HEK293 (cell line): Measurements from ENCODE around the gene PSPH.
"Not testable (repeated sequence)": the region's sequence is repeated elsewhere in the genome, so short reads cannot be mapped to it uniquely, and the experiment has no call there.

ENCODE experiments used
- CTCF ChIA-PET: fragments of 350-600 bp; formaldehyde crosslinking; extraction: SDS; loops from one replicate; lab custom pipeline; 2021; ENCODE audit warnings: antibody characterized with exemption; lab: Yijun Ruan, JAX
- POLR2A ChIA-PET: fragments of 300-600 bp; formaldehyde crosslinking; extraction: SDS; loops from one replicate; lab custom pipeline; 2020; ENCODE audit warnings: antibody characterized with exemption, inconsistent platforms; lab: Yijun Ruan, JAX
- H3K27ac ChIP-seq: fragments of 200-500 bp; sonication (Bioruptor generic); 2 replicates; pipeline ENCODE4 v1.5.1; 2014; ENCODE audit warnings: low read depth, low read length, control low read depth, inconsistent platforms; ENCODE audit errors: extremely low read depth
- H3K36me3 ChIP-seq, 2 experiments: fragments of 200-500 bp in 1 of 2; sonication (Bioruptor generic) in 1 of 2; 1 replicate in 1 of 2; 2 replicates in 1 of 2; pipeline ENCODE4 v1.5.1; 2014 to 2017; ENCODE audit warnings: inconsistent platforms in 2 of 2, low read length in 2 of 2; ENCODE audit not compliant: control insufficient read depth in 2 of 2, insufficient read depth in 1 of 2
- H3K4me1 ChIP-seq: fragments of 200-500 bp; sonication (Bioruptor generic); 2 replicates; pipeline ENCODE4 v1.5.1; 2014; ENCODE audit warnings: mild to moderate bottlenecking, low read length, inconsistent platforms; ENCODE audit not compliant: control insufficient read depth, insufficient read depth
- H3K4me3 ChIP-seq: 2 replicates; pipeline ENCODE4 v1.5.1; 2011; ENCODE audit warnings: low read depth, mild to moderate bottlenecking, control low read depth, low read length, moderate library complexity
- H3K9me3 ChIP-seq: fragments of 200-500 bp; sonication (Bioruptor generic); 2 replicates; pipeline ENCODE4 v1.5.1; 2014; ENCODE audit warnings: low read depth, low read length, inconsistent platforms; ENCODE audit not compliant: control insufficient read depth, insufficient read depth
- BCL11A ChIP-seq: fragments of 450-650 bp; formaldehyde crosslinking; IDR thresholded peaks from 2 replicates; pipeline ENCODE4 v1.5.1; 2016; ENCODE audit warnings: low read depth, missing biosample characterization, missing genetic modification characterization
- IKZF3 ChIP-seq: fragments of 450-650 bp; IDR thresholded peaks from 2 replicates; pipeline ENCODE4 v1.5.0; 2018; ENCODE audit warnings: missing biosample characterization, mild to moderate bottlenecking, missing genetic modification characterization, moderate library complexity
- TCF7L2 ChIP-seq: IDR thresholded peaks from 2 replicates; pipeline ENCODE4 v1.6.1; 2011; ENCODE audit warnings: low read depth, mild to moderate bottlenecking, inconsistent platforms, low read length, moderate library complexity, borderline replicate concordance
- YY1 ChIP-seq: fragments of 450-650 bp; formaldehyde crosslinking; IDR thresholded peaks from 2 replicates; pipeline ENCODE4 v1.5.1; 2018; ENCODE audit warnings: missing biosample characterization, missing genetic modification characterization
- ZBTB17 ChIP-seq: fragments of 450-650 bp; formaldehyde crosslinking; IDR thresholded peaks from 2 replicates; pipeline ENCODE4 v1.5.1; 2016; ENCODE audit warnings: missing biosample characterization, missing genetic modification characterization
- ZNF184 ChIP-seq: fragments of 450-650 bp; IDR thresholded peaks from 2 replicates; pipeline ENCODE4 v1.5.1; 2018; ENCODE audit warnings: missing biosample characterization, mild to moderate bottlenecking, missing genetic modification characterization
- ZNF274 ChIP-seq, 2 experiments: fragments of 200-500 bp in 1 of 2; fragments of 450-650 bp in 1 of 2; sonication (Bioruptor generic) in 1 of 2; formaldehyde crosslinking in 1 of 2; IDR thresholded peaks; 2 replicates each; pipeline versions ENCODE4 v1.5.1 to v1.6.1; 2014 to 2016; ENCODE audit warnings: borderline replicate concordance in 1 of 2, inconsistent platforms in 1 of 2, low read length in 1 of 2, missing biosample characterization in 1 of 2, missing genetic modification characterization in 1 of 2
- ZNF555 ChIP-seq: fragments of 450-650 bp; formaldehyde crosslinking; conservative IDR thresholded peaks from 2 replicates; pipeline ENCODE4 v1.5.1; 2017; ENCODE audit warnings: missing biosample characterization, mild to moderate bottlenecking, missing genetic modification characterization, inconsistent platforms
- ZNF664 ChIP-seq: fragments of 450-650 bp; formaldehyde crosslinking; IDR thresholded peaks from 2 replicates; pipeline ENCODE4 v1.5.1; 2016; ENCODE audit warnings: missing biosample characterization, missing genetic modification characterization
- ZNF701 ChIP-seq: fragments of 450-650 bp; formaldehyde crosslinking; IDR thresholded peaks from 2 replicates; pipeline ENCODE4 v1.5.1; 2016; ENCODE audit warnings: missing biosample characterization, missing genetic modification characterization
- ZNF777 ChIP-seq: fragments of 450-650 bp; formaldehyde crosslinking; IDR thresholded peaks from 2 replicates; pipeline ENCODE4 v1.5.1; 2017; ENCODE audit warnings: missing biosample characterization, missing genetic modification characterization, borderline replicate concordance
- TF ChIP-seq, protein P1 (sequence below): fragments of 450-650 bp; formaldehyde crosslinking; IDR thresholded peaks from 2 replicates; pipeline ENCODE4 v1.5.1; 2016; ENCODE audit warnings: missing biosample characterization, missing genetic modification characterization
- TF ChIP-seq, protein P2 (sequence below): fragments of 450-650 bp; formaldehyde crosslinking; IDR thresholded peaks from 2 replicates; pipeline ENCODE4 v1.5.1; 2016; ENCODE audit warnings: missing biosample characterization, missing genetic modification characterization
- TF ChIP-seq, protein P3 (sequence below): fragments of 450-650 bp; formaldehyde crosslinking; IDR thresholded peaks from 2 replicates; pipeline ENCODE4 v1.5.1; 2017; ENCODE audit warnings: missing biosample characterization, missing genetic modification characterization
- TF ChIP-seq, protein P4 (sequence below): fragments of 450-650 bp; formaldehyde crosslinking; IDR thresholded peaks from 2 replicates; pipeline ENCODE4; 2016; ENCODE audit warnings: missing biosample characterization, missing genetic modification characterization

PSPH gene

DNA sequence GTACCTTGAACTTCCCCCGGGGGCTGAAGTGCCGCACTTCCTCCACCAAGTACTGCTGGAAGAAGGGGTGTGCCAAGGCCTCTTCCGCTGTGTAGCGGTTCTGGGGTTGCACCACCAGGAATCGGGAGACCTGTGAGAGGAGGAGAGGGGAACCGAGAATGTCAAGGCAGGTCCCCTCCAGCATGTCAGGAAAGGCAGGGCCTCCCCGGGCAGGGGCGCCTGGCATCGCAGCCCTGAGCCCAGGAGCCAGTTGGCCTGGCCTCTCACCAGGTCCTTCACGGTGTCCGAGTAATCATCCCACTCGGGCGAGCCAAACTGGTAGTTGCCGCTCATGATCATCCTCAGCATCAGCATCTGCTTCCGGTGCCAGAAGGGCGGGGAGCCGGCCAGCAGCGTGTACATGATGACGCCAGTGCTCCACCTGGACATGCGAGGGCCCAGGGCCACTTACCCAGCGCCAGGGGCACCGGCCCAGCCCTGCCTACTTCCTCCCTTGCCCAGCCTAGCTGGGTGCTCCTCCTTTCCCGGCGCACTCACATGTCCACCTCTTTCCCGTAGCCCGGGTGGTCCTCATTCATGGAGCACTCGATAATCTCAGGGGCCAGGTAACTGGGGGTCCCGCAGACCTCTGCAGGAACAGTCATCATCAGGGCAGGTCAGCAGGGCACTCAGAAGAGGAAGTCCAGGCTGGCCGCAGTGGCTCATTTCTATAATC, 30.5 kb upstream of the PSPH start:
- ChIA-PET POLR2A (no interaction called here), CTCF (no interaction called here)
- TF ChIP-seq, protein P1, sequence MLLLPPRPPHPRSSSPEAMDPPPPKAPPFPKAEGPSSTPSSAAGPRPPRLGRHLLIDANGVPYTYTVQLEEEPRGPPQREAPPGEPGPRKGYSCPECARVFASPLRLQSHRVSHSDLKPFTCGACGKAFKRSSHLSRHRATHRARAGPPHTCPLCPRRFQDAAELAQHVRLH (tag by site-specific recombination) = no peak
- TF ChIP-seq ZBTB17 (tag by site-specific recombination) (no peak), ZNF184 (tag by site-specific recombination) (no peak), YY1 (tag by site-specific recombination) (no peak), ZNF555 (tag by site-specific recombination) (no peak), BCL11A (no peak), ZNF777 (tag by site-specific recombination) (no peak), TCF7L2 (no peak), IKZF3 (tag by site-specific recombination) (no peak), ZNF701 (tag by site-specific recombination) (no peak), ZNF274 (IDR thresholded peaks at IDR 0.05; ENCODE audit: low read length) (no peak), ZNF274 (tag by site-specific recombination; IDR thresholded peaks at IDR 0.05; ENCODE audit: borderline replicate concordance) (no peak), ZNF664 (tag by site-specific recombination) (no peak)
- TF ChIP-seq, protein P2, sequence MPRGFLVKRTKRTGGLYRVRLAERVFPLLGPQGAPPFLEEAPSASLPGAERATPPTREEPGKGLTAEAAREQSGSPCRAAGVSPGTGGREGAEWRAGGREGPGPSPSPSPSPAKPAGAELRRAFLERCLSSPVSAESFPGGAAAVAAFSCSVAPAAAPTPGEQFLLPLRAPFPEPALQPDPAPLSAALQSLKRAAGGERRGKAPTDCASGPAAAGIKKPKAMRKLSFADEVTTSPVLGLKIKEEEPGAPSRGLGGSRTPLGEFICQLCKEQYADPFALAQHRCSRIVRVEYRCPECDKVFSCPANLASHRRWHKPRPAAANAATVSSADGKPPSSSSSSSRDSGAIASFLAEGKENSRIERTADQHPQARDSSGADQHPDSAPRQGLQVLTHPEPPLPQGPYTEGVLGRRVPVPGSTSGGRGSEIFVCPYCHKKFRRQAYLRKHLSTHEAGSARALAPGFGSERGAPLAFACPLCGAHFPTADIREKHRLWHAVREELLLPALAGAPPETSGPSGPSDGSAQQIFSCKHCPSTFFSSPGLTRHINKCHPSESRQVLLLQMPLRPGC (tag by site-specific recombination) = no peak
- TF ChIP-seq, protein P3, sequence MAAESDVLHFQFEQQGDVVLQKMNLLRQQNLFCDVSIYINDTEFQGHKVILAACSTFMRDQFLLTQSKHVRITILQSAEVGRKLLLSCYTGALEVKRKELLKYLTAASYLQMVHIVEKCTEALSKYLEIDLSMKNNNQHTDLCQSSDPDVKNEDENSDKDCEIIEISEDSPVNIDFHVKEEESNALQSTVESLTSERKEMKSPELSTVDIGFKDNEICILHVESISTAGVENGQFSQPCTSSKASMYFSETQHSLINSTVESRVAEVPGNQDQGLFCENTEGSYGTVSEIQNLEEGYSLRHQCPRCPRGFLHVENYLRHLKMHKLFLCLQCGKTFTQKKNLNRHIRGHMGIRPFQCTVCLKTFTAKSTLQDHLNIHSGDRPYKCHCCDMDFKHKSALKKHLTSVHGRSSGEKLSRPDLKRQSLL (tag by site-specific recombination) = no peak
- TF ChIP-seq, protein P4, sequence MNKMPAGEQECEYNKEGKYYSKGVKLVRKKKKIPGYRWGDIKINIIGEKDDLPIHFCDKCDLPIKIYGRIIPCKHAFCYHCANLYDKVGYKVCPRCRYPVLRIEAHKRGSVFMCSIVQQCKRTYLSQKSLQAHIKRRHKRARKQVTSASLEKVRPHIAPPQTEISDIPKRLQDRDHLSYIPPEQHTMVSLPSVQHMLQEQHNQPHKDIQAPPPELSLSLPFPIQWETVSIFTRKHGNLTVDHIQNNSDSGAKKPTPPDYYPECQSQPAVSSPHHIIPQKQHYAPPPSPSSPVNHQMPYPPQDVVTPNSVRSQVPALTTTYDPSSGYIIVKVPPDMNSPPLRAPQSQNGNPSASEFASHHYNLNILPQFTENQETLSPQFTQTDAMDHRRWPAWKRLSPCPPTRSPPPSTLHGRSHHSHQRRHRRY (tag by site-specific recombination) = no peak
- H3K27ac ChIP-seq = no peak overlapping the region
- no peaks in the 10 kb centered on the region for H3K4me1 ChIP-seq
- H3K9me3 ChIP-seq = no peaks in the 10 kb centered on the region
- peaks cover 5 to 25% of the 10 kb centered on the region in 2 experiments; a peak in 2 of 3 replicates for H3K36me3 ChIP-seq
- H3K4me3 ChIP-seq = no peak overlapping the region

DNA sequence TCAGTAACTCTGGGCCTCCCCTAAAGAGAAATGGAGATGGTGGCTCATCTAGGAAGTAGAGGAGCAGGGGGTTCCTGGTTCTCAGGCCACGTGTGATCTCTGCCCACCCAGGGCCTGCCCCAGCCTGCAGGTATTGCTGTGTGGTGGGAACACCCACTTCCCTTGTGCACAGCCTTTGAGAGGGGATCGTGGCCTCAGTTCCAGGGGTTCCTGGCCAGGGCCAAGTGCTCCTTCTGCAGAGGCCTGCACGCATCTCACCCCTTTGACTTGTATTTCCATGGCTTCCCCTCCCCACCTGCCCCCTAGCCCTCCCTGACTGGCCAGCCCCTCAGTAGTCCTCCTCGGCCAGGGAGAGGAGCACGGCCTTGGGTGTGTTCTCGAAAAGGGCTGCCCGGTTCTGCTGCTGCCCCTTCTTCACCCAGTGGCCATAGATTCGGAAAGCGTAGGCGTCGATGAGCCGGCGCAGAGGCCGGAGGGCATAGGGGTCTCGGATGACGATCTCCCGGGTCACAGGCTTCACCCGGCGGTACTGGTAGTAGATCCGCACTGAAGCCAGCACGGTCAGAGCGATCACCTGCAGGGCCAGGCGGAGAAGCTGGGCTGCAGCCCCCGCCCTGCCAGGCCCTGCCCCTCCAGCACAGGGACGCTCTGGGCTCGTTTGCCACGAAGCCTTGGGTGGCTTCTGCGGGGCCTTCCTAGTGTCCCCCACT, 29.6 kb upstream of the PSPH start:
- H3K4me3 ChIP-seq, H3K4me1 ChIP-seq, H3K9me3 ChIP-seq, POLR2A ChIA-PET, CTCF ChIA-PET, H3K27ac ChIP-seq: not testable (repeated sequence)
- H3K36me3 ChIP-seq = peaks cover 9 to 30% of the 10 kb centered on the region in 2 experiments; a peak in 2 of 3 replicates
